ENCODE measurements around the gene TPD52L2.

- TF ChIP-seq CTCF (conservative IDR thresholded peaks at IDR 0.05; ENCODE audit: low read length) (no peak), EZH2phosphoT487 (IDR thresholded peaks at IDR 0.05; ENCODE audit: borderline replicate concordance) (no peak)
Measured at GRCh38 chr20:63923651-63924050, 58.6 kb downstream of the TPD52L2 start.

Measured in Loucy (cell line).